HFFc6 (cell line): ENCODE data around the gene MAN1B1. TPM values are rescaled to one million over a fixed set of nuclear protein-coding genes. Genes with fewer than 3 reads are reported as not detected.

Source experiments
- DNase-seq: peaks from one replicate; pipeline ENCODE4 v3.0.0-alpha.2; 2018
- H3K27ac Mint-ChIP-seq: 2 replicates; pipeline ENCODE4 v1.8.0; 2020; ENCODE audit warnings: mild to moderate bottlenecking, mixed read lengths
- H3K27me3 Mint-ChIP-seq: 2 replicates; pipeline ENCODE4 v1.8.0; 2021; ENCODE audit warnings: mild to moderate bottlenecking, moderate library complexity, mixed read lengths; ENCODE audit not compliant: insufficient read depth
- H3K36me3 Mint-ChIP-seq: 2 replicates; pipeline ENCODE4 v1.8.0; 2021; ENCODE audit warnings: low read depth, mixed read lengths
- H3K4me1 Mint-ChIP-seq: 2 replicates; pipeline ENCODE4 v1.8.0; 2020; ENCODE audit warnings: low read depth, mixed read lengths
- H3K4me3 Mint-ChIP-seq: 2 replicates; pipeline ENCODE4 v1.8.0; 2020; ENCODE audit warnings: mild to moderate bottlenecking, moderate library complexity, mixed read lengths
- H3K9me3 Mint-ChIP-seq: 2 replicates; pipeline ENCODE4 v1.8.0; 2020; ENCODE audit warnings: mild to moderate bottlenecking, mixed read lengths
- total RNA-seq, 6 experiments: library from RNA; stranded (reverse); fragmentation: NEBNext Ultra II Directional; extraction: Animal tissue kit (Norgen Biotek cat#: 25700); gene quantifications; 2 replicates in 1 of 6; 3 replicates in 5 of 6; pipeline ENCODE4 v1.2.3, GENCODE V29; 2021
- TF ChIP-seq, protein P1 (sequence below): fragments of 200-600 bp; sonication (generic); IDR thresholded peaks from 2 replicates; pipeline ENCODE4 v1.5.0; 2021; ENCODE audit warnings: antibody characterized with exemption, mild to moderate bottlenecking

MAN1B1 gene
- total RNA-seq, 6 experiments from 2014 or later, result 70.1 to 90.2 (median 77.6) TPM

DNA sequence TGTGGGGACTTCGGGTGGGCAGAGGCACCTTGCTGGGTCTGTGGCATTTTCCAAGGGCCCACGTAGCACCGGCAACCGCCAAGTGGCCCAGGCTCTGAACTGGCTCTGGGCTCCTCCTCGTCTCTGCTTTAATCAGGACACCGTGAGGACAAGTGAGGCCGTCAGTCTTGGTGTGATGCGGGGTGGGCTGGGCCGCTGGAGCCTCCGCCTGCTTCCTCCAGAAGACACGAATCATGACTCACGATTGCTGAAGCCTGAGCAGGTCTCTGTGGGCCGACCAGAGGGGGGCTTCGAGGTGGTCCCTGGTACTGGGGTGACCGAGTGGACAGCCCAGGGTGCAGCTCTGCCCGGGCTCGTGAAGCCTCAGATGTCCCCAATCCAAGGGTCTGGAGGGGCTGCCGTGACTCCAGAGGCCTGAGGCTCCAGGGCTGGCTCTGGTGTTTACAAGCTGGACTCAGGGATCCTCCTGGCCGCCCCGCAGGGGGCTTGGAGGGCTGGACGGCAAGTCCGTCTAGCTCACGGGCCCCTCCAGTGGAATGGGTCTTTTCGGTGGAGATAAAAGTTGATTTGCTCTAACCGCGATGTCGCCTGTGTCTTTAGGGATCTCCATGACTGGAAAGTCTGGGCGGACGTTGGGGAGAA, 21.9 kb downstream of the MAN1B1 start:
- H3K27me3 Mint-ChIP-seq, result no peaks in the 10 kb centered on the region; the same call in none of the 2 replicates

GRCh38 chr9:137109250-137110146, 22.7 kb downstream of the MAN1B1 start:
- Mint-ChIP-seq H3K4me1 (no peaks in the 10 kb centered on the region), H3K36me3 (peaks cover 9% of the 10 kb centered on the region), H3K27ac (no peak overlapping the region)

More for the DNA sequence above, 21.9 kb downstream of the MAN1B1 start:
- TF ChIP-seq, protein P1, sequence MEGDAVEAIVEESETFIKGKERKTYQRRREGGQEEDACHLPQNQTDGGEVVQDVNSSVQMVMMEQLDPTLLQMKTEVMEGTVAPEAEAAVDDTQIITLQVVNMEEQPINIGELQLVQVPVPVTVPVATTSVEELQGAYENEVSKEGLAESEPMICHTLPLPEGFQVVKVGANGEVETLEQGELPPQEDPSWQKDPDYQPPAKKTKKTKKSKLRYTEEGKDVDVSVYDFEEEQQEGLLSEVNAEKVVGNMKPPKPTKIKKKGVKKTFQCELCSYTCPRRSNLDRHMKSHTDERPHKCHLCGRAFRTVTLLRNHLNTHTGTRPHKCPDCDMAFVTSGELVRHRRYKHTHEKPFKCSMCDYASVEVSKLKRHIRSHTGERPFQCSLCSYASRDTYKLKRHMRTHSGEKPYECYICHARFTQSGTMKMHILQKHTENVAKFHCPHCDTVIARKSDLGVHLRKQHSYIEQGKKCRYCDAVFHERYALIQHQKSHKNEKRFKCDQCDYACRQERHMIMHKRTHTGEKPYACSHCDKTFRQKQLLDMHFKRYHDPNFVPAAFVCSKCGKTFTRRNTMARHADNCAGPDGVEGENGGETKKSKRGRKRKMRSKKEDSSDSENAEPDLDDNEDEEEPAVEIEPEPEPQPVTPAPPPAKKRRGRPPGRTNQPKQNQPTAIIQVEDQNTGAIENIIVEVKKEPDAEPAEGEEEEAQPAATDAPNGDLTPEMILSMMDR, result no peak
- Mint-ChIP-seq H3K4me3 (no peak overlapping the region), H3K9me3 (no peaks in the 10 kb centered on the region), H3K27ac (no peak overlapping the region), H3K4me1 (no peaks in the 10 kb centered on the region), H3K36me3 (peaks cover 9% of the 10 kb centered on the region)
- DNase-seq, result no peak

GRCh38 chr9:137110147-137110910, 23.5 kb downstream of the MAN1B1 start:
- no peak for DNase-seq
- TF ChIP-seq, protein P1, result no peak; the same call in 1 of the 2 replicates
- Mint-ChIP-seq H3K27ac (no peak overlapping the region), H3K4me3 (no peak overlapping the region), H3K9me3 (no peaks in the 10 kb centered on the region), H3K36me3 (peaks cover 4% of the 10 kb centered on the region), H3K27me3 (no peaks in the 10 kb centered on the region; the same call in none of the 2 replicates), H3K4me1 (no peaks in the 10 kb centered on the region)

More at GRCh38 chr9:137109250-137110146, 22.7 kb downstream of the MAN1B1 start:
- H3K9me3 Mint-ChIP-seq, result no peaks in the 10 kb centered on the region
- TF ChIP-seq, protein P1, result no peak
- no peak overlapping the region for H3K4me3 Mint-ChIP-seq
- no peaks in the 10 kb centered on the region; the same call in none of the 2 replicates for H3K27me3 Mint-ChIP-seq
- no peak for DNase-seq

GRCh38 chr9:137110911-137111787, 24.4 kb downstream of the MAN1B1 start:
- Mint-ChIP-seq H3K27me3 (no peaks in the 10 kb centered on the region; the same call in 1 of the 2 replicates), H3K36me3 (no peaks in the 10 kb centered on the region; the same call in 1 of the 2 replicates), H3K27ac (no peak overlapping the region), H3K4me1 (no peaks in the 10 kb centered on the region), H3K4me3 (no peak overlapping the region), H3K9me3 (no peaks in the 10 kb centered on the region)
- DNase-seq, result no peak
- TF ChIP-seq, protein P1, result no peak
